Left ventricle myocardium superior (tissue), 1 donor: ENCODE data around the gene SRGAP1. TPM values are rescaled to one million over a fixed set of nuclear protein-coding genes. Genes with fewer than 3 reads are reported as not detected.
"Not testable (repeated sequence)": the region's sequence is repeated elsewhere in the genome, so short reads cannot be mapped to it uniquely, and the experiment has no call there.

Experiments used
- ATAC-seq: fragments of 200-7000 bp; cut with Tn5 transposase; one replicate; pipeline ENCODE4 v1.9.1; 2020; ENCODE audit warnings: mild to moderate bottlenecking, moderate library complexity
- DNase-seq: peaks from one replicate; pipeline ENCODE4 v3.0.0-alpha.2; 2020
- intact Hi-C: fragments of 100-400 bp; cut with micrococcal nuclease; formaldehyde crosslinking; loops from one replicate; pipeline ENCODE4 v1.11.0; 2022
- total RNA-seq: library from RNA; stranded (reverse); fragmentation: NEBNext Ultra II Directional; extraction: Animal tissue kit (Norgen Biotek cat#: 25700); gene quantifications from one replicate; pipeline ENCODE4 v1.2.1, GENCODE V29; 2021
- donor health status: DM: no; HTN: yes; CAD: no; lungs with severe emphysema.

Gene SRGAP1
- total RNA-seq, 1 donor from 2014 or later, result 2.6 TPM

DNA sequence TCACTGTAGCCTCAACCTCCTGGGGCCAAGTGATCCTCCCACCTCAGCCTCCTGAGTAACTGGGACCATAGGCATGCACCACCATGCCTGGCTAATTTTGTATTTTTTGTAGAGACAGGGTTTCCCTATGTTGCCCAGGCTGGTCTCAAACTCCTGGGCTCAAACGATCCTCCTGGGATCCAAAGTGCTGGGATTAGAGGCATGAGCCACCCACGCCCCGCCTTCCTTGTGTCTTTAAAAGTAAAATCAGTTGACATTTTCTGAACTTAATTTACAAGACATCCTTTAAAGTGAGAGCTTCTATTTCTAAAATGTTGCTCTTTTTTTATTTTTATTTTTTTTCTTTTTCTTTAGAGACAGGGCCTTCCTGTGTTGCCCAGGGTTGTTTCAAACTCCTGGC is 276.6 kb downstream of the SRGAP1 start:
- intact Hi-C loops, DNase-seq, ATAC-seq: not testable (repeated sequence)

DNA sequence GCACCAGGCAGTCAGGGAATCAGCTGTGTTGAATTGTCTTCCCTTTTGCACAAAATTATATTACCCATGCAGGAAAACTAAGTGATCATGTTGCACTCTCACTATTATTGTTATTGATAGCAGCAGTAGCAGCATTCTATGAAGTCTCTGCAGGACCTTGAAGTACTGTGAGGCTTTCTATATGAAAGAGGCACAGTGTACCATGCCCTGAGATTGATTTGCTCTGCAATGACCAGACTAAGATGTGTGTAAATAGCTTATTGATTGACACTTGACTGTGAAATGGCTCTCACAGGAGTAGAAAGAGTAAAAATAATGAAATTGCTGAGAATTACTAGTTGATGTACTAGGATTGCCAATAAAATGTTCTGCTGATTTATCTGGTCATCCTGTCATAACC is 277.7 kb downstream of the SRGAP1 start:
- DNase-seq, result no peak
- intact Hi-C loops, result no loop called here

DNA sequence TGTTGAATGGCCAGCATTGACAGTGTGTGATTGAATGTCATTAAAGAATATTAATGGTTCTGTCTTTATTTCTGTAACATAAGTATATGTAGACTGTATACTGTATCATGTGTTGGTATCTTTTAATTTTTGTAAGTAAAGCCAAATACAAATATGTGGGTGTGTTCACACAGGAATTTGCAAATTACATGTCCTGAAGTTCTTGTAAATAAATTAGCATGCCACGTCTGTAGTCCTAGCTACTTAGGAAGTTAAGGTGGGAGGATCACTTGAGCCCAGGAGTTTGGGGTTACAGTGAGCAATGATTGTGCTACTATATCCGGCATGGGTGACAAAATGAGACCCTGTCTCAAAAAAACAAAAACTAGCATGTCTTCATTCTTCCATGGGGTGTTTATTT is 278.5 kb downstream of the SRGAP1 start:
- no peak for ATAC-seq
- DNase-seq, result no peak
- intact Hi-C loops, result no loop called here

More for the DNA sequence above, 277.7 kb downstream of the SRGAP1 start:
- ATAC-seq, result no peak

DNA sequence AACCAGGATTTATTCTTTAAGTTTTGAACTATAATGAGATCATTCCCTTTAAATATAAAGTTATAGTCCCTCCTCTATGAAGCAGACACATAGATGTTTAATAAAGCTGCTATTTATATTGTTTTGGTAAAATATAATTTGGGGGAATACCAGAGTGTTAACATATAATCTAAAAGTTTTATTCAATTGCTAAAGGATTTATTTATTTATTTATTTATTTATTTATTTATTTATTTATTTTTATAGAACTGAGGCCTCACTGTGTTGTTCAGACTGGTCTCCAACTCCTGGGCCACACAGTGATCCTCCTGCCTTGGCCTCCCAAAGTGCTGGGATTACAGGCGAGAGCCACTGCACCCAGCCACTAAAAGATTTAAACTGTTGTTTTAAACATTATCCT is 278.9 kb downstream of the SRGAP1 start:
- ATAC-seq (no peak), DNase-seq (no peak)

DNA sequence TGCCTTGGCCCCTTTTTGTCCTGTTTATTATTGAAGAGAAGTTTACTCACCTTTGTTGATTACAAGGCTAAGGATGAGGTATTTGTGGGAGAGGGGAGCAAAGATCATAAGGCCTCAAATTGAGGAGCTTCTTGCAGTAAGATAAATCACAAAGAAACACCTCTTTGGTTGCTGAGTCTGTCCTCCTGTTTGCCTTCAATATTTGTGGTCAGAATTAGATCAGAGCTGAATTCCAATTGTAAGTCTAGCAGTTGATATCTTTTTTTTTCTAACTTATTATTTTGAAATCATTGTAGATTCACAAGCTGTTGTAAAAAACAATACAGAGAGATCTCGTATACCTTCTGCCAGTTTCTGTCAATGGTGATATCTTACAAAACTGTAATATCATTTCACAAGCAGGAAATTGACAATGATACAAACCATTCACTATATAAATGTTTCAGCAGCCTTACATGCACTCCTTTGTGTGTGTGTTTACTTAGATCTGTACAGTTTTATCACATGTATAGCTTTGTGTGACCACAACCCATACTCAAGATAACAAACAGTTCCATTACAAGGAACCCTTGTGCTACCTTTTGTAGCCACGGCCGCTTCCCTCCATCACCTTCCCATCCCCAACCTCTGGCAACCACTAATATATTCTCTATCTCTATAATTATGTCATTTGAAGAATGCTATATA is 280.2 kb downstream of the SRGAP1 start:
- intact Hi-C loops, result no loop called here

More for the DNA sequence above, 278.9 kb downstream of the SRGAP1 start:
- intact Hi-C loops, result no loop called here

DNA sequence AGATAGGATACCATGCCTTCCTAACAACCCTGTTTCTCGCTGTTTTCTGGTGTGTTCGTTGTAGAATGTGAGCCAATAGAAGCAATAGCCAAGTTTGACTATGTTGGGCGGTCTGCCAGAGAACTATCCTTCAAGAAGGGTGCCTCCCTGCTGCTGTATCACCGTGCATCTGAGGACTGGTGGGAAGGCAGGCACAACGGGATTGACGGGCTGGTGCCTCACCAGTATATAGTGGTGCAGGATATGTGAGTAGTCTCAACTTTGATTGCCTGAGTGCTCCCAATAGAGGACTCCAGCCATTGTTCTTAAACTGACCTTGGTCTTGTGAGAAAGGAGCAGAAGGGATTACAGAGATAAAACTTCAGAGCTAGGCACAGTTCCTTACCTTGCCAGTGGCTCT is 281.4 kb downstream of the SRGAP1 start:
- DNase-seq (no peak), ATAC-seq (no peak)
- intact Hi-C loops, result no loop called here

More for the DNA sequence above, 280.2 kb downstream of the SRGAP1 start:
- ATAC-seq (no peak), DNase-seq (no peak)

DNA sequence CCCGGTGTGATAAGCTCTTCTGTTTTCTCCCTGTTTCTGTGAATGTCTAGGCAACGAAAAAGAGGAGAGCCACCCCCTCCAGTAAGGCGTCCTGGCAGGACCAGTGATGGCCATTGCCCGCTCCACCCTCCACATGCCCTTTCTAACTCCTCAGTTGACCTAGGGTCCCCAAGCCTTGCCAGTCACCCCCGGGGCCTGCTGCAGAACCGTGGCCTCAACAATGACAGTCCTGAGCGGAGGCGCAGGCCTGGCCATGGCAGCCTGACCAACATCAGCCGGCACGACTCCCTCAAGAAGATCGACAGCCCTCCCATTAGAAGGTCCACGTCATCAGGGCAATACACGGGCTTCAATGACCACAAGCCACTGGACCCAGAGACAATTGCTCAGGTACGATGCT is 283.3 kb downstream of the SRGAP1 start:
- ATAC-seq (no peak), DNase-seq (no peak)
- intact Hi-C loops, result no loop called here

DNA sequence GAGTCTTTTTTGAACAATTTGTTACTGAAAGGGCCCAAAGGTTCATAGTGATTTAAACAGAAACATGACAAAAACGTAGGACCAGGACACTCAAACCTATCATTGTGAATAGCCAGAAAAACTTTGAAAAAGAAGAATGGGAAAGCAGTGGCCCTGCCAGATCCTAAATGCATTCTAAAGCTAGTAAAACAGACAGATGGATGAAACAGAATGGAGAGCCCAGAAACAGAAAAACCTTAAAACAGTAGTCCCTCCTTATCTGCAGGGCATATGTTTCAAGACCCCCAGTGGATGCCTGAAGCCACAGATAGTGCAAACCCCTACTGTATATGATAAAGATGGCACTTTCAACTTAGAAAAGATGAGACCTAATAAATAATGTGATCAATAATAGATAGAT is 283.9 kb downstream of the SRGAP1 start:
- ATAC-seq (no peak), DNase-seq (no peak)
- intact Hi-C loops, result no loop called here

DNA sequence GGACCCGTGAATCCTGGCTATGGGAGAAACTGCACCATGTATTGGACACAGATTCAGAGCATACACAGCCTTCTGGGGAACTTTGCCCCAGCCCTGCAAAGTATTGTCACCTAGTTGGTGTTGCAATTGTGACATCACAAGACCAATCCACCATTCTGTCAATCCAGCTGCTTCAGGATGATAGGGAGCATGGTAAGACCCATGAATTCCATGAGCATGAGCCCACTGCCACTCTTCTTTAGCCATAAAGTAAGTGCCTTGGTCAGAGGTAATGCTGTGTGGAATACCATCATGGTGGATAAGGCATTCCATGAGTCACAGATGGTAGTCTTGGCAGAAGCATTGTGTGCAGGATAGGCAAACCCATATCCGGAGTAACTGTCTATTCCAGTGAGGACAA is 286.0 kb downstream of the SRGAP1 start:
- intact Hi-C loops, DNase-seq, ATAC-seq: not testable (repeated sequence)

DNA sequence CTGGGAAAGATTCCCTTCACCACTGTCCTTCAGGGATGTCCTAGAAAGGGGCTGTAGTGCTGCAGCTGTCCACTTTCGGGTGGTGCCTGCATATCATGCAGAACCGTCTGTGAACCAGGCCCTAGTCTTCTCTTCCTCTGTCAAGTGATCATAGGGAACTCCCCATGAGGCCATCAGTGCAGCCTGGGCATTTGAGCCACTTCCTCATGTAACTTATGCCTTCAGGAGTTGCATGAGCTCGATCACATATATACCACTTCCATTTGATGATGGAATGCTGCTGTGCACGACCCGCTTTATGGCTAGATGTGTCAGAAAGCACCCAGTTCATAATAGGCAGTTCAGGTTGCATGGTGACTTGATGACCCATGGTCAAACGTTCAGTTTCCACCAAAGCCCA is 287.0 kb downstream of the SRGAP1 start:
- intact Hi-C loops, ATAC-seq, DNase-seq: not testable (repeated sequence)

DNA sequence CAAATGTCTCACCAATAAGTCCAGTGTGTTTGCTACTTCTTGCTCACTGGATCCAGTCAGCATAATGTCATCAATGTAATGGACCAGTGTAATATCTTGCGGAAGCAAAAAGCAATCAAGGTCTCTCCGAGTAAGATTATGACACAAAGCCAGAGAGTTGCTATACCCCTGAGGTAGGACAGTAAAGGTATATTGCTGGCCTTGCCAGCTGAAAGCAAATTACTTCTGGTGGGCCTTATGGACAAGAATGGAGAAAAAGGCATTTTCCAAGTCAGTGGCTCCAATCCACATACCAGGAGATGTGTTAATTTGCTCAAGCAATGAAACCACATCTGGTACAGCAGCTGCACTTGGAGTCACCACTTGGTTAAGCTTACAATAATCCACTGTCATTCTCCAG is 288.2 kb downstream of the SRGAP1 start:
- DNase-seq, intact Hi-C loops, ATAC-seq: not testable (repeated sequence)

DNA sequence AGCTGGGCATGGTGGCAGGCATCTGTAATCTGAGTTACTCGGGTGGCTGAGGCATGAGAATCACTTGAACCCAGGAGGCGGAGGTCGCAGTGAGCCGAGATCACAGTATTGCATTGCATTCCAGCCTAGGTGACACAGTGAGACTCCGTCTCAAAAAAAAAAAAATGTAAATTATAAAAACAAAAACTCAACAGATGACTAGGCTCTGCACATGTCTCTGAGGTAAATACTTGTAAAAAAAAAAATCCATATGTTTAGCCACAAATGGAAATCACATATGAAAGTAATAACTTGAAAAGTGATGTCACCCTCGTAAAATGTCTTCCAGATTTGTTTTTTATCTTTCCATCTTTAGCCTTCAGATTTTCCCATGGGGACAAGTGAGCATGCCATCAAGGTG is 292.6 kb downstream of the SRGAP1 start:
- DNase-seq, result no peak
- ATAC-seq, result no peak
- intact Hi-C loops, result no loop called here

DNA sequence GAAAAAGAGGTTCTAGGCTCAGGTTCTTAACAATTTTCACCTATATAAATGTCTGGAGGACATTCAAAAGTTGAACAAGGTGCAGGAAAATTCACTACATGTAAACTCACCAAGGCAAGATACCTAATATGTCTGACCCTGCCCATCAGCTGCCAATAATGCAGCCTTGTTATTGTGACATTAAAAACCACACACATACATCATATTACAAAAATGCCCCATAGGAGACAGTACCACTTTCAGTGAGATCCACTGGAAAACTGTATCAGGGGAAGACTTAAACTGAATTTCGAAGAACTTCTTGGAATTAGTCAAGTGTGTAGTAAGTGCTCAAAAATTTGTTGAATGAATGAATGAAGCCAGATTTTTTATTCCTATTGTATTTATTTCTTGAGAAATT is 294.5 kb downstream of the SRGAP1 start:
- no peak for ATAC-seq
- no peak for DNase-seq
- intact Hi-C loops, result no loop called here

DNA sequence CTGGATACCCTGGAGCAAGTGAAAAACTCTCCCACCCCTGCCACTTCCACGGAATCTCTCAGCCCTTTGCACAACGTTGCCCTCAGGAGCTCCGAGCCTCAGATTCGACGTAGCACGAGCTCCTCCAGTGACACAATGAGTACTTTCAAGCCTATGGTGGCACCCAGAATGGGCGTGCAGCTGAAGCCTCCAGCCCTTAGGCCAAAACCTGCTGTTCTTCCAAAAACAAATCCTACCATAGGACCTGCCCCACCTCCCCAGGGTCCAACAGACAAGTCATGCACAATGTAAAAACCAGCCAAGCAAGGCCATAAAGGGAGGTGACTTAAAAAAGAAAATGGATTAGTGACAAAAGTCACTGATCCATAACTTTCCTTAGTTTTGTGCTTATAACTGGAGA is 297.9 kb downstream of the SRGAP1 start:
- ATAC-seq (no peak), DNase-seq (no peak)
- intact Hi-C loops, result no loop called here

DNA sequence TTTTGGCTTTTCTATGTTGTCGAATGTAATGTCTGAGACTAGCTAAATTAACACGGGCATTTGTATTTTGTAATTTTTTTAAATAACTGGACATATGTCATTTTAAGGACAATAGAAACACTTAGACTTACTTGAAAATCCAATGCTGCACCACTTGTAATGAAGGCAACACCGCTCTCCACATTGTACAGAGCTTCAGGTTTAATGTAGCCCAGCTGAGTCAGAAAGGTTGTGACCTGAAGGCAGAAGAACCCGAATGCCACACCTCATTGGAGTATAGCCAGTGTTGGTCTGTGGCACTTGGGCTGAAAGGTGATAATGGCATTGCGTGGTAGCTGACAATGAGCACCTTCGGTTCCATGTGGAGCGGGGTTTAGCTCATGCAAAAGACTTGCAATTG is 298.3 kb downstream of the SRGAP1 start:
- intact Hi-C loops, result no loop called here

DNA sequence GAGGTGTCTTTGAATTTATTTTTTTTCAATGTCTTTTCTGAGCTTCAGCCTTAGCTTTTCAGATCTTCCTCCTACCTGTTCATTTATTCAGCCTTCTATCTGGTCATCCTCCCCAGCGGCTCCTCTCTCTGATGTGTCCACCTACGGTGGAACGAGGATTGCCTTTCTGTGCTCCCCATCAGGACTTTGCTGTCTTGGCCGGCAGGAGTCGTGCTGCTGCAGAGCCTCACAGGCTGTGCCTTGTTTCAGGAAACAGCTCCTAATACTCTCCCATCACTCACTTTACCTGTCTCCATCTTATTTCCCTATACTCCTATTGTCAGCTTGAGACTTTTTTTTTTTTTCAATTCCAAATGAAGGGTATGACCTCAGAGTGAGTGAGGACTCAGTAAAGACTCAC is 300.7 kb downstream of the SRGAP1 start:
- intact Hi-C loops, result no loop called here
- ATAC-seq, result no peak

More for the DNA sequence above, 298.3 kb downstream of the SRGAP1 start:
- ATAC-seq (no peak), DNase-seq (no peak)

DNA sequence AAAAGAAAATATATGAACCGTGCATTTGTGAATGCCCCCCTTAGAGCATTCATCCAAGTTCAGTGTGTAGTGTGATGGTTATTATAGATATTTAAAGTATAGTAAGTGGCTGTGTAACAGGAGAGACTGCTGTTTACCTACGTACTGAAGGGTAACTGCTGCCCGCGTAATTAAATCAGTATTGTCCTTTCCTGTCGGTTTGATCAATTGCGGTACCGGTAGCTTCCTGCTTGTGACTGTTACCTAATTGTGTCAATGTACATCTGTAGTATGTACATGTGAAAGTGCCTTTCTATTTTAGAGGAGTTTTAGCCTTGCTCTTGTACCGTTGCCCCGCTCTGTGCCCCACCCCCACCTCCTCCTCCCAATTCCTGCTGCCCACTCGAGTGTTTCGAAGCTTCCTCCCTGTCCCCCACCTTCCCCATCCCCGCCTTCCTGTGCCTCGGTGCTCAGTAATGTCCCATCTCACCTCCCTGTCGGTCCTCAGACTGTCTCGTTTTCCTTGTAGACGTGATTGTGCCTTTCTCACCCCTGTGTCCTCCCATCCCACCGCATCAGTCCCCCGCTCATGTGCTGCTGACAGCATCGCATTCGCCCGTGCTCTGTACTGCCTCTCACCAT is 302.6 kb downstream of the SRGAP1 start:
- ATAC-seq, result no peak
- intact Hi-C loops, result no loop called here
- no peak for DNase-seq

More for the DNA sequence above, 300.7 kb downstream of the SRGAP1 start:
- no peak for DNase-seq

DNA sequence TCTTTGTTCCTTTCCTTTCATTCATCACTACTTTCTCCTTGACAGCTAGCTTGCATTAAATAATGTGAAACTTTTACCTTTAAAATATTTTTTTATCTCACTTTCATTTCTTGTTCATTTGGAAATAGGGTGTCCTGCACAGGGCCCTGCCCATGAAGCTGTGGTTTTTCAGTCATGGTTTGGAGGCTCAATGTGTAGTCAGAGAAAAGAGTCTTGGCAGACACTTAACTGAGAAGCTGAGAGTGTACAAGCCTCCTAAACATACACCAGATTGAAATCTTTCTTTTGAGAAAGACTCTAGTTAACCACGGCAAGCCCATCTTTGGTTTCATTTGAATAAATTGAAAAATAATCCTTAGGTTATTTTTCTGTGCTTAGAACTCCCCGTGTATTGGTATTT is 303.4 kb downstream of the SRGAP1 start:
- DNase-seq (no peak), ATAC-seq (no peak)
- intact Hi-C loops, result no loop called here

DNA sequence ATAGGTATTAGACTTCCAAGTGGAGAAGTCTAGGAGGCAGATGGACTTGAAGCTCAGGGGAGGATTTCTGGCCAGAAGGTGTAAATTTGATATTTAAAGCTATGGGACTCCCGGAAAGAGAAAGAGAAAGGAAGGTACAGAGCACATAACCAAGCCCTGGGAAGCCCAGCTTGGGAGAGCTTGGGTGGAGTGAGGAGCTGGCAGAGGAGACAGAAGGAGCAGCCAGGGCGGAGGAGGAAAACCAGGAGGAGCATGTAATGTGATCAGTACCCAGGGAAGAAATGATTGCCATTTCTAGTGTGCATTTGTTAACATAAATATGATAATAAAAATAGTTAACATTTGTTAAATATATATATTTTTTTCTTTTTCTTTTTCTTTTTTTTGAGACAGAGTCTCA is 310.2 kb downstream of the SRGAP1 start:
- intact Hi-C loops, result no loop called here
- ATAC-seq (no peak), DNase-seq (no peak)

DNA sequence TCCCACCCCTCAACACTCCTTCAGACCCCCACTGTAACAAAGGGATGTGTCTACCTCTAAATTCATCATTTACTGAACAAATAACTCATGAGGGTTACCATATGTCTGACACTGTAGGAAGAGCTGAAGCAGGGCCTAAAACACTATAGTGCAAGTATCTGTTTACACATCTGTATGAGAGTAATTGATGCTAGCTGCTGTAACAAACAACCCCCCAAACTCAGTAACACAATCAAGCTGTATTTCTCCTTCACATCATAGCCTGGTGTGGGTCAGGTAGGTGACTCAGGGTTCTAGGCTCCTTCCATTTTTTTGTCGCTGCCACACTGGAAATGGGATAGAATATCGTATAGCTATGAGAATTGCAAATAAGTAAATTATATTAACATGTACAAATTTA is 312.6 kb downstream of the SRGAP1 start:
- DNase-seq (no peak), ATAC-seq (no peak)
- intact Hi-C loops, result no loop called here
